Karpas-422 (cell line): ENCODE measurements around the gene DIRAS2. TPM values are rescaled to one million over a fixed set of nuclear protein-coding genes. Genes with fewer than 3 reads are reported as not detected.

Experiments
- DNase-seq: peaks from one replicate; pipeline ENCODE4 v3.0.0-alpha.2; 2015
- H2AFZ ChIP-seq: fragments of 200-600 bp; sonication (generic); 2 replicates; pipeline ENCODE4 v1.6.1; 2014; ENCODE audit warnings: antibody characterized with exemption, low read length, mixed read lengths
- H3K27ac ChIP-seq: fragments of 200-600 bp; sonication (generic); 2 replicates; pipeline ENCODE4 v1.5.1; 2014; ENCODE audit warnings: mild to moderate bottlenecking, low read length, moderate library complexity
- H3K27me3 ChIP-seq: fragments of 200-600 bp; sonication (generic); 2 replicates; pipeline ENCODE4 v1.6.1; 2014; ENCODE audit warnings: low read length, mixed read lengths
- H3K36me3 ChIP-seq: fragments of 200-600 bp; sonication (generic); 2 replicates; pipeline ENCODE4 v1.6.1; 2014; ENCODE audit warnings: low read length, mixed read lengths; ENCODE audit not compliant: insufficient read depth
- H3K4me1 ChIP-seq: fragments of 200-600 bp; sonication (generic); 2 replicates; pipeline ENCODE4 v1.6.1; 2014; ENCODE audit warnings: mild to moderate bottlenecking, low read length, mixed read lengths
- H3K4me2 ChIP-seq: fragments of 200-600 bp; sonication (generic); 2 replicates; pipeline ENCODE4 v1.6.1; 2014; ENCODE audit warnings: low read length, low read depth, mild to moderate bottlenecking; ENCODE audit not compliant: poor library complexity, severe bottlenecking
- H3K4me3 ChIP-seq: fragments of 200-600 bp; sonication (generic); 2 replicates; pipeline ENCODE4 v1.5.1; 2014; ENCODE audit warnings: mild to moderate bottlenecking, antibody characterized with exemption, low read length, mixed read lengths
- H3K79me2 ChIP-seq: fragments of 200-600 bp; sonication (generic); 2 replicates; pipeline ENCODE4 v1.6.1; 2014; ENCODE audit warnings: mild to moderate bottlenecking, low read length, mixed read lengths
- H3K9ac ChIP-seq: fragments of 200-600 bp; sonication (generic); 2 replicates; pipeline ENCODE4 v1.6.0; 2014; ENCODE audit warnings: low read length
- H3K9me2 ChIP-seq: fragments of 200-600 bp; sonication (generic), shearing (Covaris generic); replicated peaks from 2 replicates; pipeline ENCODE4 v1.6.0; 2014; ENCODE audit warnings: mild to moderate bottlenecking, low read length, moderate library complexity; ENCODE audit not compliant: insufficient read depth
- H3K9me3 ChIP-seq: fragments of 300-700, 200-600 bp; sonication (generic); 2 replicates; pipeline ENCODE4 v1.6.1; 2014; ENCODE audit warnings: low read length, mixed read lengths
- H4K20me1 ChIP-seq: fragments of 200-600 bp; sonication (generic); 2 replicates; pipeline ENCODE4 v1.6.1; 2014; ENCODE audit warnings: mild to moderate bottlenecking, antibody characterized with exemption, low read length, low read depth; ENCODE audit not compliant: insufficient read depth
- total RNA-seq: library from RNA; depleted of rRNA; stranded (reverse); fragments of >200 nt; shearing (Covaris generic); gene quantifications from 2 replicates; pipeline ENCODE4 v1.2.3, GENCODE V29; 2014; ENCODE audit warnings: low replicate concordance; rRNA removed

Gene DIRAS2, protein sequence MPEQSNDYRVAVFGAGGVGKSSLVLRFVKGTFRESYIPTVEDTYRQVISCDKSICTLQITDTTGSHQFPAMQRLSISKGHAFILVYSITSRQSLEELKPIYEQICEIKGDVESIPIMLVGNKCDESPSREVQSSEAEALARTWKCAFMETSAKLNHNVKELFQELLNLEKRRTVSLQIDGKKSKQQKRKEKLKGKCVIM
- not detected in 2 replicates for total RNA-seq

DNA sequence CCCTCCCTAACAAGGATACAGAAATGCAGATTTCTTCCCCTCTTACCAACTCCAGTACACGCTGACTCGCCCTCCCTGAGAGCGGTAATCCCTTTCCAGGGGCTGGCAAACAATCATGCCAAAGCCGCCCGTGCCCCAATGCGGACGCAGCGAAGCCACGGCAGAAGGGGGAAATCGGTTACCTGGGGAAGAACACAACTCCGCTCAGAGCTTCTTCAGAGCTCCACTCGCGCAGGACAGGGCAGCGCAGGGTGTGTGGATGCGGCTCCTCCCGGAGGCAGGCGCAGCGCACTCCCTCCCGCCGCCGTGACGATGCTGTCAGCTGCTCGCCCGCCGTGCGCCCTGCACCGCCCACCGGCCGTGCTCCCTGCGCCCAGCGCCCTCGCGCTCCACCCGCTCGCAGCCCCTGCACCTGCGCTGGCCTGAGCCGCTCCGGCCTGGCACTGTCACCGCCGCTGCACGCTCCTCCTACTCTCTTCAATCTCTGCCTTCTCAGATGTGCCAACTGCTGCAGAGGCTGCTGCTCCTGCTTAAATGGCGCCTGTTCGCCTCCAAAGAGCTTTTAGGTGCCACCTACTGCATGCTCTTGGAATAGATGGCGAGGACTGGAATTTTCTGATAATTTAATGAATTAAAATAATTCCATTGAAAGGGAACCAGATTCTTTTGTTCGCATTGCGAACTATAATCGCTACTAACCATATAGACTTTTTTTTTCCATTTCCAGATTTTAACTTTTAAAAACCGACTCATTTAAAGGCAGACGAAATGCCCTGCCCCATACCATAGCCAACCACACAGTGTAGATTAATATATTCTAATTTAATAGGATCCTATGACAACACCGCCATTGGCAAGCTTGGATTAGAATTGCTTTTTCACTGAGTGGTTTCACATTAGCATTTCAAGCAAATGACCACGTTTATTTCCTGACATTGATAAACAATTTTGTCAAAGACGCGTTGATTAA lies at the start of gene DIRAS2:
DIRAS2 (minus strand) TSS at position 255 of the 970 bp plus-strand sequence. CDS start 28,997 bp downstream, outside the sequence.
- Histone ChIP-seq H3K4me3 (no peak within 1 kb of the TSS), H3K4me2 (no peak within 1 kb of the TSS), H3K79me2 (no peaks in the 10 kb centered on the region), H3K27me3 (no peaks in the 10 kb centered on the region), H3K36me3 (no peaks in the 10 kb centered on the region), H3K4me1 (no peaks in the 10 kb centered on the region), H2AFZ (no peak within 1 kb of the TSS), H3K27ac (no peak within 1 kb of the TSS), H4K20me1 (no peaks in the 10 kb centered on the region), H3K9ac (no peak within 1 kb of the TSS), H3K9me2 (no peaks in the 10 kb centered on the region), H3K9me3 (no peaks in the 10 kb centered on the region)
- DNase-seq, result no peak

DNA sequence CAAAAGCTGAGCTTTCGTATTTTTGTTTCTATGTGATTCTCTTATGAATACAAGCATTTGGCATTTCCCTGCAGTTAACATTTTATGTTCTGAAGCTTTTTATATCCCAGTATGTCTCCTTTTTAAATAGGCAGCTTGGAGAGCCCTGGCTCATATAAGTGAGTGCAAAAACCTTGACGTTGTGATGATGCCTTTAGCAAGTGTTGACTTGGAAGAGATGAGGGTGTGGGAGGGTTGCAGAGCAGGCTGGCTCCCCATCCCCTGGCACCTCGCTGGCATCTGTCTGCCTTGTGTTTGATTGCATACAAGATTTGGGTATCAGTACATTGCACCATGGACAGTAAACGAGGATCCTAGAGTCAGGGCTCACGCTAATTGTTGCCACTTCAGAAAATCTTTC lies 42.1 kb upstream of the DIRAS2 start:
- Histone ChIP-seq H3K4me1 (no peaks in the 10 kb centered on the region), H3K4me2 (no peak overlapping the region), H3K9me3 (no peaks in the 10 kb centered on the region), H2AFZ (no peak overlapping the region), H3K4me3 (no peak overlapping the region), H3K27ac (no peak overlapping the region), H3K9ac (no peak overlapping the region), H3K27me3 (no peaks in the 10 kb centered on the region), H3K9me2 (no peaks in the 10 kb centered on the region), H4K20me1 (no peaks in the 10 kb centered on the region), H3K79me2 (no peaks in the 10 kb centered on the region), H3K36me3 (no peaks in the 10 kb centered on the region)
- no peak for DNase-seq

DNA sequence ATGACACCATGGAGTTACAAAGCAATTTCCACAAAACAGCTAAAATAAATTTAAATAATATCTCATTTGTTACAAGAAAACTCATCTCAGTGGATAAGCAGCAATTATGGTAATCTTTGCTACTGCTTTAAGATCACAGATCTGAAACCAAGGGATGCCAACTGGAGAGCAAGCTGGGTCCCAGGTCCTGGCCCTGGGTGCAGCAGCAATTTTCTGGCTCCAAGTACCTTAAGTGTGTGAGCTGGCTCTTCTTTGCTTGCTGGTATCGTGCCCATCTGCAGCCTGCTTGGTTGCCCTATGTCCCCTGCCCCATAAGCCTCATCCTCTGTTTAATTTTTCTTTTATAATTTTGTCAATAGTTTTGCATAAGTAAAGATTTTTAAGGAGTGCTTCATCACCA lies 41.5 kb upstream of the DIRAS2 start:
- Histone ChIP-seq H3K27me3 (no peaks in the 10 kb centered on the region), H3K27ac (no peak overlapping the region), H3K4me2 (no peak overlapping the region), H3K36me3 (no peaks in the 10 kb centered on the region), H3K79me2 (no peaks in the 10 kb centered on the region), H4K20me1 (no peaks in the 10 kb centered on the region), H3K9me2 (no peaks in the 10 kb centered on the region), H3K9me3 (no peaks in the 10 kb centered on the region), H3K9ac (no peak overlapping the region), H3K4me3 (no peak overlapping the region), H3K4me1 (no peaks in the 10 kb centered on the region), H2AFZ (no peak overlapping the region)
- no peak for DNase-seq

DNA sequence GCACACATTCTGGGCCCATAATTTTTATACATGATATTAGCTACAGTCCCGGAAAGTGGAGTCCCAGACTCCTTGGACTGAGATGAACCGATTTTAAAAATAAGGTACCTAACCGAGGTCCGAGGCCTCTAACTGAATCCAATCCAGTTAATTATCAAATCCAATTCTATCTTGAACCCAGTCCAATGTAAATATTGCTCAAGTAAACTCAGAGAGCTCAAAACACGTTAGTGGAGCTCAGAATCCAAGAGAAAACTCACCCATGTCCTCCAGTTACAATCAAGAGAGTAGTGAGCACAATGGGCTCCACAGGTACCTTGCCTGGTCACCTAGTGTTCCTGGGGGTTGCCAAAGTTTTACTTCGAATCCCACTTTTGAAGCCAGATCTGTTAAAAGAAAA lies 37.9 kb upstream of the DIRAS2 start:
- Histone ChIP-seq H3K9ac (no peak overlapping the region), H2AFZ (no peak overlapping the region), H3K4me3 (no peak overlapping the region), H3K79me2 (no peaks in the 10 kb centered on the region), H3K27me3 (no peaks in the 10 kb centered on the region), H3K4me1 (no peaks in the 10 kb centered on the region), H3K4me2 (no peak overlapping the region), H3K9me3 (no peaks in the 10 kb centered on the region), H3K9me2 (no peaks in the 10 kb centered on the region), H3K36me3 (no peaks in the 10 kb centered on the region), H3K27ac (no peak overlapping the region), H4K20me1 (no peaks in the 10 kb centered on the region)
- no peak for DNase-seq

DNA sequence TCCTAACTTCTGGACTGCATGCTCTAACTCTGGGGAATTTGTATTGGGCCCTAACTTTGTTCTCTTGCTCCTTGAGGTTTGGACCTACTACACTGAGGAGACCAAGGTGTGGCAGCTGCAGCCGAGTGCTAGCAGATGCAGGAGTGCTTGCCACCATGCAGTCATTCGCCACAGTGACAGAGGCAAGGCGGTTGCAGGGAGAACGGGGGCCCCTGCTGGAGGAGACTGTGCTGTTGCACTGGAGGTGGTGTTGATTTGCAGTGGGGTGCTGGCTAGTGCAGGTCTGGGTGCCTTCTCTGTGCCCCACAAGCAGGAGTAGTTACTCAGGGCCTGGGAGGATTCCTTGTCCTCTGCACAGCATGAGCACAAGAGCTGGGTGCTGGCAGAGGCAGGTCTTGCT lies 22.4 kb upstream of the DIRAS2 start:
- H4K20me1 ChIP-seq, result no peaks in the 10 kb centered on the region
- H3K9me2 ChIP-seq, result no peaks in the 10 kb centered on the region

DNA sequence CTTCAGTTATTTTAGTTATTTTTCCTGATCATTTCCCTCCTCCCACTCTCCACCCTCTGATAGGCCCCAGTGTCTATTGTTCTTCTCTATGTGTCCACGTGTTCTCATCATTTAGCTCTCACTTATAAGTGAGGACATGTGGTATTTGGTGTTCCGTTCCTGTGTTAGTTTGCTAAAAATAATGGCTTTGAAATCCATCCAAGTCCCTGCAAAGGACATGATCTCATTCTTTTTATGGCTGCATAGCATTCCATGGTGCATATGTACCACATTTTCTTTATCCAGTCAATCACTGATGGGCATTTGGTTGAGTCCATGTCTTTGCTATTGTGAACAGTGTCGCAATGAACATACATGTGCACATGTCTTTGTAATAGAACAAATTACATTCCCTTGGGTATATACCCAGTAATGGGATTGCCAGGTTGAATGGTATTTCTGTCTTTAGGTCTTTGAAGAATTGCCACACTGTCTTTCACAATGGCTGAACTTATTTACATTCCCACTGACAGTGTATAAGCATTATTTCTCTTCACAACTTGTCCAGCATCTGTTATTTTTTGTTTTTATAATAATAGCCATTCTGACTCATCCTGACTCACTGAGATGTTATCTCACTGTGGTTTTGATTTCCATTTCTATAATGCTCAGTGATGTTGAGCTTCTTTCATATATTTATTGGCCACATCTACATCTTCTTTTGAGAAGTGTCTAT lies 17.2 kb upstream of the DIRAS2 start:
- Histone ChIP-seq H3K79me2 (no peaks in the 10 kb centered on the region), H3K36me3 (no peaks in the 10 kb centered on the region), H3K4me1 (no peaks in the 10 kb centered on the region), H3K27ac (no peak overlapping the region), H3K9me2 (no peaks in the 10 kb centered on the region), H4K20me1 (no peaks in the 10 kb centered on the region), H3K4me2 (no peak overlapping the region), H3K27me3 (no peaks in the 10 kb centered on the region), H2AFZ (no peak overlapping the region), H3K4me3 (no peak overlapping the region), H3K9me3 (no peaks in the 10 kb centered on the region), H3K9ac (no peak overlapping the region)
- DNase-seq, result no peak

More for the DNA sequence above, 22.4 kb upstream of the DIRAS2 start:
- Histone ChIP-seq H3K4me1 (no peaks in the 10 kb centered on the region), H3K9me3 (no peaks in the 10 kb centered on the region), H2AFZ (no peak overlapping the region), H3K79me2 (no peaks in the 10 kb centered on the region), H3K27ac (no peak overlapping the region), H3K27me3 (no peaks in the 10 kb centered on the region), H3K36me3 (no peaks in the 10 kb centered on the region), H3K4me2 (no peak overlapping the region), H3K9ac (no peak overlapping the region), H3K4me3 (no peak overlapping the region)
- peak; percentile 47 for DNase-seq

DNA sequence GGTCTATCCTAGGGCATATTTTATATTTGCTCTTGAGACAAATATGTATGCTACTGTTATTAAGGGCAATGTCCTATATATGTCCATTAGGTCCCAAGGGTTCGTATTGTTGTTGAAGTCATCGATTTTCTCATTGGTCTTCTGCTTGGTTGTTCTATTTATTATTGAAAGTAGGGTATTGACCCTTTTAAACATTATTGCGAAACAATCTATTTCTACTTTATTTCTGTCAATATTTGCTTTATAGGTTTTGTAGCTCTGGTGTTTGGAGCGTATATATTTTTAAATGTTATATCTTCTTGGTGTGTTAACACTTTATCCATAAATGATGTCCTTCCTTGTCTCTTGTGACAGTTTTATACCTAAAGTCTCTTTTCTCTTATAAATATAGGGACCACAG lies 16.2 kb upstream of the DIRAS2 start:
- Histone ChIP-seq H3K4me3 (no peak overlapping the region), H3K9ac (no peak overlapping the region), H3K27me3 (no peaks in the 10 kb centered on the region), H3K4me2 (no peak overlapping the region), H3K9me3 (no peaks in the 10 kb centered on the region), H3K79me2 (no peaks in the 10 kb centered on the region), H2AFZ (no peak overlapping the region), H3K4me1 (no peaks in the 10 kb centered on the region), H4K20me1 (no peaks in the 10 kb centered on the region), H3K27ac (no peak overlapping the region), H3K9me2 (no peaks in the 10 kb centered on the region), H3K36me3 (no peaks in the 10 kb centered on the region)
- DNase-seq, result no peak

DNA sequence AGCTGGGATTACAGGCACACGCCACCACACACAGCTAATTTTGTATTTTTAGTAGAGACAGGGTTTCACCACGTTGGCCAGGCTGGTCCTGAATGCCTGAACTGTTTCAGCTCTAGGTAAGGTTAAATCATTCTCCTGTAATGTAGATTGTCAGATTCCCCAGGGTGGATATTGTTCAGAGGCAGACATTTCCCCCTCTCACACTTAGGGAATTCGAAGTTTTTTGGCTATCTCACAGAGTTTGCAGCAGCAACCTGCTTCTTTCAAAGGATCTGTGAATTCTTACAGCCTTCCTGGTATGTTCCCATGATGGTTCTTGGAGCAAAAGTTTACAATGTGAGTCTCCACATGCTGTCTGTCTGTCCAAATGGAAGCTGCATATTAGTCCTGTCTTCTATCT lies 15.6 kb upstream of the DIRAS2 start:
- H3K27ac ChIP-seq, result no peak overlapping the region
- no peak for DNase-seq
- H3K4me1 ChIP-seq, result no peaks in the 10 kb centered on the region
- no peak overlapping the region for H3K9ac ChIP-seq
- no peaks in the 10 kb centered on the region for H3K36me3 ChIP-seq
- no peaks in the 10 kb centered on the region for H3K9me2 ChIP-seq
- H2AFZ ChIP-seq, result no peak overlapping the region
- no peaks in the 10 kb centered on the region for H3K79me2 ChIP-seq
- H4K20me1 ChIP-seq, result no peaks in the 10 kb centered on the region
- no peak overlapping the region for H3K4me2 ChIP-seq
- no peaks in the 10 kb centered on the region for H3K27me3 ChIP-seq
- no peak overlapping the region for H3K4me3 ChIP-seq
- H3K9me3 ChIP-seq, result no peaks in the 10 kb centered on the region
